Astrocyte of the cerebellum (primary cell): Measurements from ENCODE around the gene CLIP1.

Source experiments
- DNase-seq: peaks from one replicate; pipeline ENCODE4 v3.0.0-alpha.2; 2011; ENCODE audit warnings: low read depth
- H3K4me3 ChIP-seq: 2 replicates; pipeline ENCODE4 v1.5.1; 2011; ENCODE audit warnings: mild to moderate bottlenecking, low read depth, low read length, moderate library complexity
- in situ Hi-C: cut with HindIII; loops from 2 replicates; pipeline ENCODE4 v1.10.0; 2017; ENCODE audit warnings: low sequenced_read_pairs
- TF ChIP-seq, protein P1 (sequence below): IDR thresholded peaks from 2 replicates; pipeline ENCODE4 v1.5.1; 2012; ENCODE audit warnings: low read length, low read depth, moderate library complexity, mild to moderate bottlenecking; ENCODE audit errors: missing control alignments

CLIP1 gene

DNA sequence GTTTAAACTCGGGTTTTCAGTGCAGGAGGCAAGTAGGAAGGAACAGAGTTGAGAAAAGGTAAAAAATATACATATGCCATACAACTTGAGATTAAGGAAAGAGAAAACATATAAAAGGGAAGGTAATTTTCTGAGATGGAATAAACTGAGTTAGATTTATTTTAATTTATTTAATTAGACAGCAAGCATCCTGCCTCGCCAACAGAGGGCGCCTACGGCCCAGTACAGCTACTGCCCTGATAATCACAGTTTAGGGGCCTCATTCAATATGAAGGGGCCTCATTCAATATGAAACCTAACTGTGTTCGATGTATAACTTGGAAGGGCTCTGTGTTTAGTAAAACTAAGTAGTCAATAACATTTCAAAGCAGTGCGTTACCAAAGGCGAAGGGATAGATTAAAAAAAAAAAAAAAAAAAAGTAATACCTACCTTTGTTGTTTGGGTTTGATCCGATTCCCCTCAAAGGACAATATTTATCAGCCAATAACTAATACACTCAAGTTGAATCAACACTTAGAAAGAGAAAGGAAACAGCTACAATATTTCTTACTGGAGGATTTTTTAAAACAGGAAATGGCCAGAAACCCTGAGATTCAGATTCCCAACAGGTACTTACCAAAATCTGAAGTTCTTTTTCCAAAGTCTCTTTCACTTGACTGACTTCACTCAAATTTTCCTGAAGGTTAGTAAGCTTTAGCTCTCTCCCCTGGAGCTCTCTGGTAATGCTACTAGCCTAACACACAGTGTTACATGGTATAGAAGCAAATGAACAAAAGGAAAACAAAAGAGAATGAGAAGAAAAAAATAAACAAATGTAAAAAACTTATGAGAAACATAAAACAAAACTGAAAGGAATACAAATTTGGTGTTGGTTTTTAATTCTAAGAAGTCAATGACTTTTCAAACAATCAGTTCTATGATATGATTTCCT, 86.2 kb downstream of the CLIP1 start:
- no peak overlapping the region for H3K4me3 ChIP-seq
- DNase-seq, result no peak
- in situ Hi-C loops, result no loop called here
- TF ChIP-seq, protein P1, sequence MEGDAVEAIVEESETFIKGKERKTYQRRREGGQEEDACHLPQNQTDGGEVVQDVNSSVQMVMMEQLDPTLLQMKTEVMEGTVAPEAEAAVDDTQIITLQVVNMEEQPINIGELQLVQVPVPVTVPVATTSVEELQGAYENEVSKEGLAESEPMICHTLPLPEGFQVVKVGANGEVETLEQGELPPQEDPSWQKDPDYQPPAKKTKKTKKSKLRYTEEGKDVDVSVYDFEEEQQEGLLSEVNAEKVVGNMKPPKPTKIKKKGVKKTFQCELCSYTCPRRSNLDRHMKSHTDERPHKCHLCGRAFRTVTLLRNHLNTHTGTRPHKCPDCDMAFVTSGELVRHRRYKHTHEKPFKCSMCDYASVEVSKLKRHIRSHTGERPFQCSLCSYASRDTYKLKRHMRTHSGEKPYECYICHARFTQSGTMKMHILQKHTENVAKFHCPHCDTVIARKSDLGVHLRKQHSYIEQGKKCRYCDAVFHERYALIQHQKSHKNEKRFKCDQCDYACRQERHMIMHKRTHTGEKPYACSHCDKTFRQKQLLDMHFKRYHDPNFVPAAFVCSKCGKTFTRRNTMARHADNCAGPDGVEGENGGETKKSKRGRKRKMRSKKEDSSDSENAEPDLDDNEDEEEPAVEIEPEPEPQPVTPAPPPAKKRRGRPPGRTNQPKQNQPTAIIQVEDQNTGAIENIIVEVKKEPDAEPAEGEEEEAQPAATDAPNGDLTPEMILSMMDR, result peak; percentile 71

DNA sequence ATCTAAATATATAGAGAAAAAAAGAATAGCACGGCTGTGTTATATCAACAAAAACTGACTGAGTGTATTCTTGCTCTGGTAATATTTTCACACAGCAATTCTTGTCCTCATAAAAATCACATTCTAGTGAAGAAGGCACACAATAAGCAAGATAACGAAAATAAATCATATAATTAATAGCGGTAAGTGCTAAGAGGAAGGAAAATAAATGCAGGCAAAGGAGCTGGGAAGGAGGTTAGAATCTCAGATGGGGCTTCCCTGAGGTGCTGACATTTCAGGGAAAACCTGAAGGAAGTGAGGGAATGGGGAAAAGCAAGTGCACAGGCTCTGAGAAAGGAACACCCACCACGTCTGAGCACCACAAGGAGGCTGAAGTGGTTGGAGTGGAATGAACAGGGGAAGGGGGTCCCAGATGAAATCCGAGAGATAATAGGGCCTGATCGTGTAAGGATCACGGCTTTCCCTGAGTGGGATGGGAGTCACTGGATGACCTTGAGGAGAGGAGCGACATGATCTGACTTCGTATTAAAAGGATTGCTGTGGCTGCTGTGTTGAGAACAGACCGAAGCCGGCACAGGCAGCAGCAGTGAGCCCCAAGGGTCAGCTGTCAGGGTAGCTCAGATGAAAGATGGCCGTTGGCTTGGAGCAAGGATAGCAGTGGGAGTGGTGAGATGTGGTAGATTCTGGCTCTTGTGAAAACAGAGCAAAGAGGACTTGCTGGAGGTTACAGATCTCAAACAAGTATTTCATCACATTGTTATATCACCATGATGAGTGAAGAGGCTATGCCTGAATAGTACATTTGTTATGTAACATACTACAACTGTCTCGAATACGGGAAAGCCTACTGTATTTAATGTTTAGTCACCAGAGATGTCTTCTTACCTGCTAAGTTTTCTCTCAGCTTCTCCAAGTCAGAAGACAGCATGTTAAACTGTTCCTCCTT, 89.1 kb downstream of the CLIP1 start:
- no peak for DNase-seq
- in situ Hi-C loops, result no loop called here
- no peak overlapping the region for H3K4me3 ChIP-seq
- TF ChIP-seq, protein P1, result no peak

DNA sequence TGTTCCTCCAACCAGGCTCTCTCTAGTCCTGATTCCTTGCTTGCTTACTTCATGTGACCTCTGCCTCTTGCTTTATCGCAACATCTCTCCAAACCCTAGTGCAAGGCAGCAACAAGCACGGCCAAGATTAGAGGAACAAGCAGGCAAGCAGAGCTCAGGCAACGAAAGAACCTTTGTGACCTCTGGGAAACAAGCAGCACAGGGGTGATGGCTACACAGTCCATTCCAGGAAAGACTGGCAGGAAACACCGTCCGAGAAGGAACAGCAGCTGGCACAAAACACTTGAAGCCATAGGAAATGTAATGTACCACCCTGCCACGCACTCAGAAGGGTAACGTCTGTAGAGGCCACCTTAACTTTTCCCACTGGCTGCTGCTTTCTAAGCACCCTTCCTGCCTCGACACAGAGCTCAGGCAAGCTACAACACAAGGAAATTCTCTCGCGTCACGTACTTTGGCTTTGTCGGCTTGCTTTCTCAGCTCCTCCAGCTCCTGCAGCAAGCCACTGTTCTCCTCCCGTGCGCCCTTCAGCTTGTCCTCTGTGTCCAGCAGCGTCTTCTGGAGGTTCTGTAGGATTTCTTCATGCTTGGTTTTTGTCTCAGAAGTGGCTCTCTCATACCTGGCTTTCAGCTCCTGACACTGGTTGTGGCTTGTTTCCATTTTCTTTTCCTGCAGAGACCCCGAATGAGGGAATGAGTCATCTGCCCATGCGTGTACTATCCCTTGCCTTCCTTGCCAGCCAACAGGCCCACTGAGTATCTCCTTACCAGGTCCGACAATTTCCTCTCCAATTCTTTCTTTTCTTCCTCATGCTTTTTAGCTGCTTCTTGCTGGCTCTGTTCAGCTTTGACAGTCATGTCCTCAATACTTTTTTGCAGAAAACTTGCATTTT, 94.7 kb downstream of the CLIP1 start:
- TF ChIP-seq, protein P1, result no peak
- H3K4me3 ChIP-seq, result no peak overlapping the region
- in situ Hi-C loops, result no loop called here
- DNase-seq, result no peak

DNA sequence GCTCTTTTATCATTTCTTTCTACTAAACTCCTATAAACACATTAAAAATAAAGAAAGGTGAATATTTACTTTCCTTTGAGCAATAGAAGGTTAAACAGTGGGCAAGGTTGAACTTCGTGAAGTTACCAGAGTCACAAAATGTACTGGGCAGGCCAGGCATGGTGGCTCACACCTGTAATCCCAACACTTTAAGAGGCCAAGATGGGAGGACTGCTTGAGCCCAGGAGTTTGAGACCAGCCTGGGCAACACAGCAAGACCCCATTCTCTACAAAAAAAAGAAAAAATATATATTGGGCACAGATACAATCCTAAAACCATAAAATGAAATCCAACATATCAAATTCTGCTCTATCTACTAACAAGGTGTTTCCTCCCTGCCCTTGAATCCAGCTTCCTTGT, 95.5 kb downstream of the CLIP1 start:
- TF ChIP-seq, protein P1, result no peak
- no peak overlapping the region for H3K4me3 ChIP-seq
- DNase-seq, result no peak
- in situ Hi-C loops, result no loop called here

DNA sequence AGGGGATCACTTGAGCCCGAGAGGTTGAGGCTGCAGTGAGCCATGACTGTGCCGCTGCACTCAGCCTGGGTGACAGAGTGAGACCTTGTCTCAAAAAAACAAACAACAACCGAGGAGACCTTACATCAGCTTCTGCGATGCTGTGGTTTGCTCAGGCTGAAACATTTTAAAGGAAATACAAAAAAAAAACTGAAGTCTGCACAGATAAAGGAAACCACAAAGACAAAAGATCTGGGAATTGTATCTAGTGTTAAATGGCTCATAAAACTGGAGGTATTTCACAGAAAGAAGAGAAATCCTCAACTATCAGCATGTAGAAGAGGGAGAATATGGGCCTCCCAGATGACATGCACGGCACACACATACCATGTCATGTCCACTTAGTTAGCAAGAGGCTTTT, 95.9 kb downstream of the CLIP1 start:
- no peak overlapping the region for H3K4me3 ChIP-seq
- TF ChIP-seq, protein P1, result no peak
- no peak for DNase-seq
- in situ Hi-C loops, result no loop called here
